ENCODE measurements around the gene LFNG.
A peak's percentile ranks its signal among the peaks of the same experiment; 100 is the strongest.

The LFNG gene

GRCh38 chr7:2519119-2519930 is at the start of gene LFNG:
LFNG (plus strand) TSS chr7:2519774; CDS start chr7:2519862, 88 bp downstream.
- peak; percentile 89 for DNase-seq

- DNase-seq = no peak
Measured at GRCh38 chr7:2470204-2471021, 49.2 kb upstream of the LFNG start.

- DNase-seq = no peak
Measured at GRCh38 chr7:2471022-2471329, 48.6 kb upstream of the LFNG start.

- DNase-seq = no peak
Measured at GRCh38 chr7:2471396-2471795, 48.2 kb upstream of the LFNG start.

GRCh38 chr7:2472739-2473138 is 46.8 kb upstream of the LFNG start:
- DNase-seq = no peak

GRCh38 chr7:2473496-2474180 is 45.9 kb upstream of the LFNG start:
- DNase-seq = no peak

- no peak for DNase-seq
Measured at GRCh38 chr7:2474224-2474623, 45.4 kb upstream of the LFNG start.

- no peak for DNase-seq
Measured at GRCh38 chr7:2474813-2475677, 44.5 kb upstream of the LFNG start.

GRCh38 chr7:2475678-2476015 is 43.9 kb upstream of the LFNG start:
- no peak for DNase-seq

- DNase-seq = no peak
Measured at GRCh38 chr7:2476298-2476697, 43.3 kb upstream of the LFNG start, which contains the start of gene GRIFIN. GRIFIN (minus strand) TSS chr7:2476398; CDS start chr7:2476383, 15 bp downstream.

- no peak for DNase-seq
Measured at GRCh38 chr7:2476776-2477446, 42.7 kb upstream of the LFNG start.

- DNase-seq = peak; percentile 25
Measured at GRCh38 chr7:2477447-2478398, 41.9 kb upstream of the LFNG start.

GRCh38 chr7:2478399-2478785 is 41.2 kb upstream of the LFNG start:
- peak; percentile 11 for DNase-seq

- no peak for DNase-seq
Measured at GRCh38 chr7:2478800-2479199, 40.8 kb upstream of the LFNG start.

GRCh38 chr7:2479276-2480069 is 40.1 kb upstream of the LFNG start:
- no peak for DNase-seq

GRCh38 chr7:2480070-2480408 is 39.5 kb upstream of the LFNG start:
- no peak for DNase-seq

- no peak for DNase-seq
Measured at GRCh38 chr7:2481195-2481594, 38.4 kb upstream of the LFNG start.

- DNase-seq = no peak
Measured at GRCh38 chr7:2482725-2483451, 36.7 kb upstream of the LFNG start.

- DNase-seq = no peak
Measured at GRCh38 chr7:2483494-2483893, 36.1 kb upstream of the LFNG start.

- DNase-seq = no peak
Measured at GRCh38 chr7:2484868-2485267, 34.7 kb upstream of the LFNG start.

All from NCI-H774 (cell line).